Upper lobe of left lung (tissue), 4 donors: ENCODE data around the gene UGDH.

ENCODE experiments used
- EP300 ChIP-seq, 4 donors: sonication (generic); formaldehyde crosslinking; IDR thresholded peaks; one replicate each; pipeline ENCODE4 v1.5.1; 2017; ENCODE audit warnings: antibody characterized with exemption in 4 of 4, control low read depth in 2 of 4
- POLR2AphosphoS5 ChIP-seq, 2 donors: sonication (generic); formaldehyde crosslinking; IDR thresholded peaks; one replicate each; pipeline ENCODE4 v1.5.1; 2017; ENCODE audit warnings: antibody characterized with exemption in 2 of 2
- TF ChIP-seq, protein P1 (sequence below), 6 experiments: fragments of 450-650 bp in 4 of 6; fragments of 200-600 bp in 2 of 6; sonication (generic) in 2 of 6; IDR thresholded peaks; one replicate each; pipeline ENCODE4 v1.5.1; 2016 to 2019; ENCODE audit warnings: antibody characterized with exemption in 6 of 6

- TF ChIP-seq POLR2AphosphoS5 (IDR thresholded peaks at IDR 0.05) (no peak), EP300 (IDR thresholded peaks at IDR 0.05) (no peak)
- TF ChIP-seq, protein P1, sequence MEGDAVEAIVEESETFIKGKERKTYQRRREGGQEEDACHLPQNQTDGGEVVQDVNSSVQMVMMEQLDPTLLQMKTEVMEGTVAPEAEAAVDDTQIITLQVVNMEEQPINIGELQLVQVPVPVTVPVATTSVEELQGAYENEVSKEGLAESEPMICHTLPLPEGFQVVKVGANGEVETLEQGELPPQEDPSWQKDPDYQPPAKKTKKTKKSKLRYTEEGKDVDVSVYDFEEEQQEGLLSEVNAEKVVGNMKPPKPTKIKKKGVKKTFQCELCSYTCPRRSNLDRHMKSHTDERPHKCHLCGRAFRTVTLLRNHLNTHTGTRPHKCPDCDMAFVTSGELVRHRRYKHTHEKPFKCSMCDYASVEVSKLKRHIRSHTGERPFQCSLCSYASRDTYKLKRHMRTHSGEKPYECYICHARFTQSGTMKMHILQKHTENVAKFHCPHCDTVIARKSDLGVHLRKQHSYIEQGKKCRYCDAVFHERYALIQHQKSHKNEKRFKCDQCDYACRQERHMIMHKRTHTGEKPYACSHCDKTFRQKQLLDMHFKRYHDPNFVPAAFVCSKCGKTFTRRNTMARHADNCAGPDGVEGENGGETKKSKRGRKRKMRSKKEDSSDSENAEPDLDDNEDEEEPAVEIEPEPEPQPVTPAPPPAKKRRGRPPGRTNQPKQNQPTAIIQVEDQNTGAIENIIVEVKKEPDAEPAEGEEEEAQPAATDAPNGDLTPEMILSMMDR (IDR thresholded peaks at IDR 0.05), result no peak
Observed at GRCh38 chr4:39472396-39472795, 54.8 kb downstream of the UGDH start.
